Cardiac fibroblast (primary cell): ENCODE data around the gene H1-8.

Experiments used
- DNase-seq, 2 donors: peaks; one replicate each; pipeline versions ENCODE4 v3.0.0 to v3.0.0-alpha.2; 2010; ENCODE audit warnings: low read depth in 2 of 2
- H3K4me3 ChIP-seq, 2 donors: replicated peaks in 1 of 2; 1 replicate in 1 of 2; 2 replicates in 1 of 2; pipeline ENCODE4 v1.5.1; 2011; ENCODE audit warnings: low read depth in 2 of 2, low read length in 2 of 2, mild to moderate bottlenecking in 2 of 2, moderate library complexity in 1 of 2
- CTCF ChIP-seq: IDR thresholded peaks from one replicate; pipeline ENCODE4 v1.5.1; 2011; ENCODE audit warnings: low read depth, mild to moderate bottlenecking, low read length, inconsistent platforms

The H1-8 gene

GRCh38 chr3:129502641-129503408, 40.1 kb upstream of the H1-8 start:
- TF ChIP-seq CTCF: no peak
- DNase-seq: no peak
- H3K4me3 ChIP-seq: no peak overlapping the region

DNA sequence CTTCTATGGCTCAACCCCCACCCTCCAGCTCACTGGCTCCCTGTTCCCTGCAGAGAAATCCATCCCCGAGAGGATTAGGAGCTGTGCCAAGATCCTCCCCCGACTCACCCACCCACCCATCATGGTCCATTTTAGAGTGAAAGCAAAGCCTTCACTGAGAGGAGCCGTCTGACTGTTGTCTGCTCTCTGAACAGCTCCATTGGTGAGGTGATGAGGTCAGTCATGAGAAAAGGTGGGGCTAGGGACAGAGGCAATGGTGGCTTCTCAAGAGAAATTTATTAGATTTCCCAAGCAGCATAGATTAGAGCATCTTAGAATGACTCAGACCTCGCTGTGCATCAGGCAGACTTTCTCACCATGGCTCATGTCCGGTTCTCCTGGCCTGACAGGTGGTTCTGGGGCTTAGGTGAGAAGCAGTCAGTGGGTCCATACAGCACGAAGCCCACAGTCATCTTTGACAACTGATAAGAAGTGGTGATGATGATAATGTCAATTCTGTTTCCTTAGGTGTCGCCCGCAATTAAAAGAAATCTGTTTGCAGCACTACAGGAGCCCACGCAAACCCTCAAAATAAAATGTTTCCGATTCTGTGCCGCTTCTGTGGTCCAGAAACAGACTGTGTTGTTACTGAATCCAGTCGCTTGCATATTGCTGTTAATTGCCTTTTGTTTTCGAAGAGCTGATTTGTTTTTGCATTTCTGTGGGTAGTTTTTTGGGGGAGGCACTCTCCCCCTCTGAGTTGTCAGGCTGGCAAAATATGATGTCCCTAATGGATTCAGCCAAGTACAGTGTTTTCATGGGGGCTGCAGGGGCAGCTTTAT, 39.3 kb upstream of the H1-8 start:
- TF ChIP-seq CTCF: no peak
- peak in 1 of 2 donors; percentile 32 for DNase-seq
- H3K4me3 ChIP-seq: no peak overlapping the region

GRCh38 chr3:129504471-129505100, 38.4 kb upstream of the H1-8 start:
- TF ChIP-seq CTCF: no peak
- no peak overlapping the region for H3K4me3 ChIP-seq
- no peak for DNase-seq

GRCh38 chr3:129505341-129505740, 37.6 kb upstream of the H1-8 start:
- H3K4me3 ChIP-seq: no peak overlapping the region
- no peak for DNase-seq
- no peak for TF ChIP-seq CTCF

- no peak overlapping the region for H3K4me3 ChIP-seq
- no peak for TF ChIP-seq CTCF
- no peak for DNase-seq
Observed at GRCh38 chr3:129506231-129506742, 36.7 kb upstream of the H1-8 start.

- TF ChIP-seq CTCF: no peak
- DNase-seq: peak in 1 of 2 donors; percentile 23
- no peak overlapping the region for H3K4me3 ChIP-seq
Observed at GRCh38 chr3:129507181-129507831, 35.7 kb upstream of the H1-8 start.
